GM12873 (cell line): Measurements from ENCODE around the gene MAP3K20.

ENCODE experiments used
- CTCF ChIP-seq: IDR thresholded peaks from 2 replicates; pipeline ENCODE4 v1.5.1; 2012; ENCODE audit warnings: low read depth, mild to moderate bottlenecking, moderate library complexity, low read length, control low read depth; ENCODE audit not compliant: insufficient read depth; ENCODE audit errors: missing control alignments

The MAP3K20 gene

GRCh38 chr2:173248381-173248780, 172.7 kb downstream of the MAP3K20 start:
- no peak for TF ChIP-seq CTCF

- TF ChIP-seq CTCF, result no peak
Observed at GRCh38 chr2:173249661-173250641, 174.3 kb downstream of the MAP3K20 start.

- no peak for TF ChIP-seq CTCF
Observed at GRCh38 chr2:173251225-173251624, 175.6 kb downstream of the MAP3K20 start.

- no peak for TF ChIP-seq CTCF
Observed at GRCh38 chr2:173252581-173252980, 176.9 kb downstream of the MAP3K20 start.

GRCh38 chr2:173254659-173255058, 179.0 kb downstream of the MAP3K20 start:
- TF ChIP-seq CTCF, result no peak

- no peak for TF ChIP-seq CTCF
Observed at GRCh38 chr2:173258701-173259100, 183.1 kb downstream of the MAP3K20 start.

GRCh38 chr2:173264151-173264550, 188.5 kb downstream of the MAP3K20 start:
- no peak for TF ChIP-seq CTCF
